ENCODE data around the gene MPND.

Gene MPND

GRCh38 chr19:4385291-4386040 lies 42.1 kb downstream of the MPND start:
- no peak for DNase-seq

- DNase-seq = no peak
These were observed 42.9 kb downstream of the MPND start for GRCh38 chr19:4386041-4386782.

GRCh38 chr19:4388337-4389063 lies 45.1 kb downstream of the MPND start:
- DNase-seq = no peak

- no peak for DNase-seq
These were observed 45.7 kb downstream of the MPND start for GRCh38 chr19:4389064-4389375.

GRCh38 chr19:4389511-4390016 lies 46.2 kb downstream of the MPND start:
- no peak for DNase-seq

- DNase-seq = no peak
These were observed 46.7 kb downstream of the MPND start for GRCh38 chr19:4390017-4390566.

GRCh38 chr19:4390567-4391305 lies 47.4 kb downstream of the MPND start:
- no peak for DNase-seq

GRCh38 chr19:4391306-4391693 lies 47.9 kb downstream of the MPND start:
- DNase-seq = no peak

- no peak for DNase-seq
These were observed 48.5 kb downstream of the MPND start for GRCh38 chr19:4391701-4392483.

- no peak for DNase-seq
These were observed 50.7 kb downstream of the MPND start for GRCh38 chr19:4393947-4394590.

GRCh38 chr19:4396949-4397783 lies 53.8 kb downstream of the MPND start:
- DNase-seq = no peak

GRCh38 chr19:4399812-4400134 lies 56.4 kb downstream of the MPND start:
- DNase-seq = no peak

- DNase-seq = peak; percentile 94
These were observed 57.0 kb downstream of the MPND start, which contains the start of gene SH3GL1 for GRCh38 chr19:4400135-4400936. Gene SH3GL1, minus strand, starts transcription at chr19:4400547. Its CDS starts 179 bp downstream, at chr19:4400368.

- no peak for DNase-seq
These were observed 58.4 kb downstream of the MPND start for GRCh38 chr19:4401769-4402170.

GRCh38 chr19:4402171-4403004 lies 59.0 kb downstream of the MPND start, which contains the start of gene CHAF1A:
Gene CHAF1A, plus strand, starts transcription at chr19:4402640. Its CDS starts 123 bp downstream, at chr19:4402763.
- peak; percentile 99 for DNase-seq

- no peak for DNase-seq
These were observed 59.8 kb downstream of the MPND start for GRCh38 chr19:4403005-4403761.

GRCh38 chr19:4405977-4406376 lies 62.6 kb downstream of the MPND start:
- no peak for DNase-seq

GRCh38 chr19:4406626-4407025 lies 63.3 kb downstream of the MPND start:
- DNase-seq = no peak

Data from stimulated activated CD4-positive, alpha-beta T cell treated with anti-CD3 and anti-CD28 coated beads, Interleukin-15, amount 100 ng/mL, for 24 hours (primary cell).